GM18507 (cell line): ENCODE results near the gene DYRK1A.
"Not testable (repeated sequence)": the region's sequence is repeated elsewhere in the genome, so short reads cannot be mapped to it uniquely, and the experiment has no call there.

ENCODE experiments used
- DNase-seq: peaks from one replicate; pipeline ENCODE4 v3.0.0; 2011; ENCODE audit warnings: low read depth; ENCODE audit not compliant: insufficient read length; ENCODE audit errors: extremely low spot score
- FAIRE-seq: peaks from 2 replicates; lab custom pipeline; 2011; peaks lifted over from hg19 to GRCh38; lab: Jason Lieb, UNC

Gene DYRK1A

DNA sequence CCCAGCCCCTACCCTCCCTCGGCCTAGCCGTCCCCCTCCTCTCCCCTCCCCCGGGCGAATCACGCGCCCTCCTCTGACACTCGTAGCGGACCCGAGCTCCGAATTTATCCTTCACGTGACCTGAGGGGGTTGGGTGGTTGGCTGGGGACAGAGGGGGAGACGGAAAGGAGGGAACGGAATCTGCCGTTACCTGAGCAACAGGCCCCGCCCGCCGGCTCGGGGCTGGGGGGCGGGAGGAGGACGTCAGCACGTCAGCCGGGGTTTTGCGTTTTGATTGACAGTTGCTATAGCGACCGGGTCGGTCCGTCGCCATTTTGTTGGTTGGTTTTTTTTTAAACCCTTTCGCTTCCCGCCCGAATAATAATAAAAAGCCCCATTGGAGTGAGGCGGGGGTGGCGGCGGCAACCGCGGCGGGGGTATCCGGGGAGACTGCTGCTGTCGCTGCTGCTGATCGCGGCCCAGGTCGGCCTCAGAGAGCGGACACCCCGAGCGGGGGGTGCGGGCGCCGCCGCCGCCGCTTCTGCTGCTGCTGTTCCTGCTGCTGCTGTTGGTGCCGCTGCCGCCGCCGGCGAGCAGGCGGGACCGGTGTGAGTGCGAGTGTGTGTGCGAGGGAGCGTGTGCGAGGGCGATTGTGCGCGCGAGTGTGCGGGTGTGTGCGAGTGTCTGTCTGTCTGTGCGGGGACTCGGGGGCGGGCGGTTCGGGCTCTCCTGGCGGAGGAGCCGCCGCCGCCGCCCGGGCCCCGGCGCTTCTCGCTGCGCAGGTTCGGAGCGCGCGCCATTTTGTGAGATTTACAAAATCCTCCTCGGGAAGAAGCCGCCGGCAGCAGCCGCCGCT lies at the start of gene DYRK1A:
Gene DYRK1A, plus strand, starts transcription at position 292 of the 835 bp plus-strand sequence. CDS start 53,602 bp downstream, outside the sequence.
- peak; percentile 93 for DNase-seq
- peak; percentile 98 for FAIRE-seq

DNA sequence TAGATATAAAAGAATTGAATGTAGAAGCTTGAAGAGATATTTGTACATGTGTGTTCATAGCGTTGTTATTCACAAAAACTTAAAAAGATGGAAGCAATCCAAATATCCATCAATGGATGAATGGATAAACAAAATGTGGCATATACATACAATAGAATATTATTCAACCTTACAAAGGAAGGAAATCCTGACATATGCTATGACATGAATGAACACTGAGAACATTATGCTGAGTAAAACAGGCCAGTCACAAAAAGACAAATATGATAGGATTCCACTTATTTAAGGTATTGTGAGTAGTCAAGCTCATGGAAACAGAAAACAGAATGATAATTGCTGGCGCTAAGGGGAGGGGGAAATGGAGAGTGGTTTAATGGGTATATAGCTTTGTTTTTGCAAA lies 47.0 kb upstream of the DYRK1A start:
- DNase-seq = no peak
- no peak for FAIRE-seq

- FAIRE-seq = no peak
- no peak for DNase-seq
Observed at GRCh38 chr21:37322084-37322483, 44.5 kb upstream of the DYRK1A start.

DNA sequence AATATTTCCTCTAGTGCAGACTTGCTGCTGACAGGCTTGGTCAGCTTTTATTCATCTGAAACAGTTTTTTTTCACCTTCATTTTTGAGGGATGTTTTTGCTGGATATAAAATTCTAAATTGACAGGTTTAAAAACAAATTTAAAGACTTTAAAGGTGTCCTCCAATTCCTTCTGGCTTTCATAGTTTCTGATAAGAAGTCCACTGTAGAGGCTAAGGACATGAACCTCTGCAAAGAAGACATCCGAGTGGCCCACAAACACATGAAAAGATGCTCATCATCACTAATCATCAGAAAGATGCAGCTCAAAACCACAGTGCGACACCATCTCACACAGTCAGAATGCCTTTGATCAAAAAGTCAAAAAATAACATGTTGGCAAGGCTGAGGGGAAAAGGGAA lies 42.0 kb upstream of the DYRK1A start:
- DNase-seq = no peak
- no peak for FAIRE-seq

- FAIRE-seq, DNase-seq: not testable (repeated sequence)
Observed at GRCh38 chr21:37328147-37328546, 38.4 kb upstream of the DYRK1A start.

GRCh38 chr21:37331411-37331810 lies 35.2 kb upstream of the DYRK1A start:
- FAIRE-seq (no peak), DNase-seq (no peak)

GRCh38 chr21:37335053-37335452 lies 31.5 kb upstream of the DYRK1A start:
- DNase-seq (no peak), FAIRE-seq (no peak)

GRCh38 chr21:37337179-37337578 lies 29.4 kb upstream of the DYRK1A start:
- FAIRE-seq (no peak), DNase-seq (no peak)

GRCh38 chr21:37337831-37338230 lies 28.7 kb upstream of the DYRK1A start:
- no peak for DNase-seq
- no peak for FAIRE-seq

- FAIRE-seq = no peak
Observed at GRCh38 chr21:37338671-37339551, 27.7 kb upstream of the DYRK1A start.

DNA sequence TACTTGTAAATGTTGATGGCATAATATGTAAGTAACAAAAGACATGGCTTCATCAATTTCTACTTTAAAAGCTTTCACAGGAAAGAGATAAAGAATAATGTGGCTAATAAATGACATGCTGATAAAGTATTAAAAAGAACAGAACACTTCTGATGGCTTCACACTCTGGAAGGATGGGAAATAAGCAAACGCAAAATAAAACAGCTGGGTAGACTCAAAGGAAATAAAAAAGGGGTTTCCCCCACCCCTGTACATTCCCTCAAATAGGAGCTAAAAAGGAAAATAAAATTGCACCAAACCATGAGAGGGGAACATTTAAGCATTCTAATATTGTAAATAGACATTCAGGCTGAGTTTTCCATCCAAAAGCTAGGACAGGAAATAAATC lies 27.0 kb upstream of the DYRK1A start:
- FAIRE-seq (no peak), DNase-seq (no peak)

More at GRCh38 chr21:37338671-37339551, 27.7 kb upstream of the DYRK1A start:
- no peak for DNase-seq

DNA sequence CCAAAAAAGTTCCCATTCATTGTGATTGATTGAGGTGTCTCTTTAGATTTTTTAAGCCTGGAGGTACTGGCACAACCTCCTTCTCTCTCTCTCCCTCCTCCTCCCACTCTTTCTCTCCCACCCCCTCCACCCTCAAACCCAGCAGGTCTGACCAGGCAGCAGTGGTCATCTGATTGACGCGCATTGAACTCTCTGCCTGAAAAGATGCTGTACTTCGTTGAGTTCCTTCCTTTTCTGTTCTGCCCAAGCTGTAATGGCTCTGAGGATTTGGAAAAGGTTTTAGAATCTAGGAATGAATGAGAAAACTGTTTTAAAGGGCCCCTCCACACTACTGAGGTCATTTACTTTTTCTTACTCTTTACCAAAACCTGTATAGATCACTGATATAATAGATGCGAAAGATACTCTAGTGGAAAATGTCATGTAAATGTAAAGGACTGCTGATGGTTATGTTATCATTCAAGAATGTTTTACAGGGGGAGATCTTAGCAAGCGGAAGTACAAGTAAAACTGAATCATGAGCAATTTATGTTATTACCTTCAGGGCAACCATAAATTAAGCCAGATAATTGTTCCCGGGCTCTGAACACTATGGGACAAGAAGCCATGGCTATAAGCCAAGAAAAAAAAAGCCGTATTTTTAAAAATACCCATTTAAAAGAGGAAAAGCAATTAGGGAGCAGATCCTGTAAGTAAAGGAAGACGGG lies 25.2 kb upstream of the DYRK1A start:
- no peak for FAIRE-seq

GRCh38 chr21:37342046-37342632 lies 24.4 kb upstream of the DYRK1A start:
- DNase-seq = no peak
- FAIRE-seq = no peak

More for the DNA sequence above, 25.2 kb upstream of the DYRK1A start:
- no peak for DNase-seq

DNA sequence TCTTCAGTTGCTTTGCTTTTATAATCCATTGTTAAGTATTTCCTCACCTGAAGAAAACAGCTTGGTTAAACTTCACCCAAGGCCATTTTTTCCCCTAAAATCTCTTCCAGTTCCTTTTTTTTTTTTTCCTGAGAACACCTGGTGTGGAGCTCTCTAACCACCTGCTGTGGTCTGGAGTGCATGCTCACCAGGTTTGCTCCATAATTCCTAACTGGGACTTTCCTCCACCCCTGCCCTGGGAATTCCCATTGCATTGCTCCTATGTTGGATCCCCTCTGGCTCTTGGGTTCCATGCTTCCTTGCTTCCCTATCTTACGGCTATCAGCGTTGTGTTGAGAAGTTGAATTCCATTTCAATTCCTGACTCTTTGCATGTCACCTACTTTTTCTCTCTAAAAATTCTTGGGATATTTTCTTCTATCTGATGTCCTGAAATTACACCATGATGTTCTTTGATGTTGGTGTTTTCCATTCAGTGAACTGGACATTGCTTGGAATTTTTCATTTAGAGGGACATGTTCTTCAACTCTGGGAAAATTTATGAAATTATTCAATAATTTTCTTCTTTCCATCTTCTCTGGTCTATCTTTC lies 19.6 kb upstream of the DYRK1A start:
- DNase-seq = no peak
- FAIRE-seq = no peak

DNA sequence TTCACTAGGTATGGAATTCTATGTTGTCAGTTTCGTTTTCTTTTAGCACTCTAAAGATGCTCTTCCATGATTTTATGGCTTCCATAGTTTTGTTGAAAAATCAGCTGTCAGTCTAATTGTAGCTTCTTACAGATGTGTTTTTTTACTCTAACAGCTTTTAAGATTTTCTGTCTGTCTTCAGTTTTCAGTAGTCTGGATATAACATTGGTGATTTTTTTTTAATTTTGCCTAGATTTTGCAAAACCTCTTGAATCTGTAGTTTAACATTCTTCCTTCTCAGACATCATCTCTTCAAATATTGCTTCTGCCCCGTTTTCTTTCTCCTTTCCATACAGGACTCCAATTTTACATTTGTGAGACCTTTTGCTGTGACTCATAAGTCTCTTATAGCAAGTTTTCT lies 17.9 kb upstream of the DYRK1A start:
- FAIRE-seq (no peak), DNase-seq (no peak)

- no peak for DNase-seq
- FAIRE-seq = no peak
Observed at GRCh38 chr21:37350472-37350871, 16.1 kb upstream of the DYRK1A start.

DNA sequence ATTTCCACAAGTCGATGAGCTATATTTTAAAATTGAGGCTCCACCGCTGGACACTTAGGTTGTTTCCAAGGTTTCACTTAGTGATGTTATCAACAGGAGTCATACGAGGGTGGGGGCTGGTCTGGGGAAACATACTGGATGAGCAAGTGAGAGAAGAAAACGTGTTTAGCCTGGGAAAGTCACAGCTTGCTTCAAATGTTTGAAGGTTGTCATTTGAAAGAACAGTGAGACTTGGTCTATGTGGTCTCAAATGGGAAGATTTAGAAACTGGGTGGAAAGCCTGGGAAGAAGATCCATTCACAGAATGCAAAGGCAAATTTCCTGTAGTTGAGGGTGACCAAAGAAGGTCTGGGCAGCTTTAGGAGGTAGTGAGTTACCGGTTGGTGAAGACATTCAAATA lies 9.9 kb upstream of the DYRK1A start:
- FAIRE-seq (no peak), DNase-seq (no peak)

DNA sequence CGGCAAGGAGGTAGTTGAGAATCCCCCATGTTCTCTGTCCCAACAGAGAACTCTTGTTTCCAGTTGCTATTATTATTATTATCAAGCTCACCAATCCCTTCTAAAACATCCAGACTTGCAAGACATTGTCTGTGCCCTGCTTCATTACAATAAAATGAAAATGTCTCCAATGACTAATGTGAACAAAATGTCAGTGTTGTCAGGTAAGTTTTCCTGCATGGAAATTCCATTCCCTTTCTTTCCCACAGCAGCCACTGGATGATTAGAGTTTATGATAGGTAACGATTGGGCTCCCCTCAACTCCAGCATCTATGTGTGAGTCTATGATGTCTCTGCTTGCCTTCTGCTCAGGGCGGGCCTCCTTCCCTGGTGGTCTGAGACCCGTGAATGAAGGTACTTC lies 8.9 kb upstream of the DYRK1A start:
- DNase-seq (no peak), FAIRE-seq (no peak)

GRCh38 chr21:37358397-37358796 lies 8.2 kb upstream of the DYRK1A start:
- FAIRE-seq (no peak), DNase-seq (no peak)
